Measurements from ENCODE around the gene JSRP1.
A peak's percentile ranks its signal among the peaks of the same experiment; 100 is the strongest.

Gene JSRP1

DNA sequence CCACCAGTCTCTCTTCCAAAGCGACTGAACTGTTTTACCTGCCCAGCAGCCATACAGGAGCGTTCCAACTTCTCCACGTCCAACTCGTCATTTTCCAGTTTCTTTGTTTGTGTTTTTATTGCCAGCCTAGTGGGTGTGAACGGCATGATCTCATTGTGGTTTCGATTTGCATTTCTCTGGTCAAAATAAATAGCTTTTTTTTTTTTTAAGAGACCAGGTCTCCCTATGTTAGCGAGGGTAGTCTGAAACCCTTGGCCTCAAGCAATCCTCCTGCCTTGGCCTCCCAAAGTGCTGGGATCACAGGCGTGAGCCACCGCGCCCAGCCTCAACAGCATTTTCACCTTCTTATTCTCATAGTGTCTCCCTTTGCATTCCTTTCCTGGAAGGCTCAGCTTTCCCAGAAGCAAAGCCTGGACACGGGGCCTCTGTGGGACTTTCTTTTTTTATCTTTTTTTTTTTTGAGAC, 4.2 kb upstream of the JSRP1 start:
- Histone ChIP-seq H3K27me3 (no peaks in the 10 kb centered on the region), H3K4me3 (ENCODE audit: low read depth in 1 of 2, low read length in 1 of 2) (no peak overlapping the region), H3K27ac (no peak overlapping the region), H3K4me1 (ENCODE audit: control insufficient read depth in 1 of 2, insufficient read depth in 1 of 2, low read depth in 1 of 2, low read length in 1 of 2) (peaks cover 20 to 21% of the 10 kb centered on the region in 2 experiments), H3K9me3 (no peaks in the 10 kb centered on the region), H3K36me3 (no peaks in the 10 kb centered on the region)
- TF ChIP-seq, protein P1, sequence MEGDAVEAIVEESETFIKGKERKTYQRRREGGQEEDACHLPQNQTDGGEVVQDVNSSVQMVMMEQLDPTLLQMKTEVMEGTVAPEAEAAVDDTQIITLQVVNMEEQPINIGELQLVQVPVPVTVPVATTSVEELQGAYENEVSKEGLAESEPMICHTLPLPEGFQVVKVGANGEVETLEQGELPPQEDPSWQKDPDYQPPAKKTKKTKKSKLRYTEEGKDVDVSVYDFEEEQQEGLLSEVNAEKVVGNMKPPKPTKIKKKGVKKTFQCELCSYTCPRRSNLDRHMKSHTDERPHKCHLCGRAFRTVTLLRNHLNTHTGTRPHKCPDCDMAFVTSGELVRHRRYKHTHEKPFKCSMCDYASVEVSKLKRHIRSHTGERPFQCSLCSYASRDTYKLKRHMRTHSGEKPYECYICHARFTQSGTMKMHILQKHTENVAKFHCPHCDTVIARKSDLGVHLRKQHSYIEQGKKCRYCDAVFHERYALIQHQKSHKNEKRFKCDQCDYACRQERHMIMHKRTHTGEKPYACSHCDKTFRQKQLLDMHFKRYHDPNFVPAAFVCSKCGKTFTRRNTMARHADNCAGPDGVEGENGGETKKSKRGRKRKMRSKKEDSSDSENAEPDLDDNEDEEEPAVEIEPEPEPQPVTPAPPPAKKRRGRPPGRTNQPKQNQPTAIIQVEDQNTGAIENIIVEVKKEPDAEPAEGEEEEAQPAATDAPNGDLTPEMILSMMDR (IDR thresholded peaks at IDR 0.05) = no peak

- Histone ChIP-seq H3K27me3 (peaks cover 7% of the 10 kb centered on the region), H3K9me3 (no peaks in the 10 kb centered on the region), H3K4me1 (ENCODE audit: control insufficient read depth in 1 of 2, insufficient read depth in 1 of 2, low read depth in 1 of 2, low read length in 1 of 2) (peaks cover 10 to 11% of the 10 kb centered on the region in 2 experiments), H3K27ac (no peak overlapping the region), H3K36me3 (no peaks in the 10 kb centered on the region), H3K4me3 (ENCODE audit: low read depth in 1 of 2, low read length in 1 of 2) (no peak overlapping the region)
- TF ChIP-seq, protein P1 (IDR thresholded peaks at IDR 0.05) = no peak
Measured at GRCh38 chr19:2259336-2259735, 3.1 kb upstream of the JSRP1 start.

GRCh38 chr19:2255112-2255845, 938 bp downstream of the JSRP1 start:
- H3K4me3 ChIP-seq (ENCODE audit: low read depth in 1 of 2, low read length in 1 of 2) = no peak overlapping the region
- no peaks in the 10 kb centered on the region for H3K36me3 ChIP-seq
- no peaks in the 10 kb centered on the region for H3K9me3 ChIP-seq
- TF ChIP-seq, protein P1 (IDR thresholded peaks at IDR 0.05) = no peak
- H3K4me1 ChIP-seq (ENCODE audit: control insufficient read depth in 1 of 2, insufficient read depth in 1 of 2, low read depth in 1 of 2, low read length in 1 of 2) = peaks cover 36 to 37% of the 10 kb centered on the region in 2 experiments
- H3K27ac ChIP-seq = no peak overlapping the region
- H3K27me3 ChIP-seq = peaks cover 48% of the 10 kb centered on the region

GRCh38 chr19:2254064-2254872, 1.9 kb downstream of the JSRP1 start:
- Histone ChIP-seq H3K4me3 (ENCODE audit: low read depth in 1 of 2, low read length in 1 of 2) (no peak overlapping the region), H3K9me3 (no peaks in the 10 kb centered on the region), H3K36me3 (no peaks in the 10 kb centered on the region), H3K27ac (no peak overlapping the region), H3K27me3 (peaks cover 58% of the 10 kb centered on the region), H3K4me1 (ENCODE audit: control insufficient read depth in 1 of 2, insufficient read depth in 1 of 2, low read depth in 1 of 2, low read length in 1 of 2) (peaks cover 40 to 42% of the 10 kb centered on the region in 2 experiments)
- TF ChIP-seq, protein P1 (IDR thresholded peaks at IDR 0.05) = no peak

DNA sequence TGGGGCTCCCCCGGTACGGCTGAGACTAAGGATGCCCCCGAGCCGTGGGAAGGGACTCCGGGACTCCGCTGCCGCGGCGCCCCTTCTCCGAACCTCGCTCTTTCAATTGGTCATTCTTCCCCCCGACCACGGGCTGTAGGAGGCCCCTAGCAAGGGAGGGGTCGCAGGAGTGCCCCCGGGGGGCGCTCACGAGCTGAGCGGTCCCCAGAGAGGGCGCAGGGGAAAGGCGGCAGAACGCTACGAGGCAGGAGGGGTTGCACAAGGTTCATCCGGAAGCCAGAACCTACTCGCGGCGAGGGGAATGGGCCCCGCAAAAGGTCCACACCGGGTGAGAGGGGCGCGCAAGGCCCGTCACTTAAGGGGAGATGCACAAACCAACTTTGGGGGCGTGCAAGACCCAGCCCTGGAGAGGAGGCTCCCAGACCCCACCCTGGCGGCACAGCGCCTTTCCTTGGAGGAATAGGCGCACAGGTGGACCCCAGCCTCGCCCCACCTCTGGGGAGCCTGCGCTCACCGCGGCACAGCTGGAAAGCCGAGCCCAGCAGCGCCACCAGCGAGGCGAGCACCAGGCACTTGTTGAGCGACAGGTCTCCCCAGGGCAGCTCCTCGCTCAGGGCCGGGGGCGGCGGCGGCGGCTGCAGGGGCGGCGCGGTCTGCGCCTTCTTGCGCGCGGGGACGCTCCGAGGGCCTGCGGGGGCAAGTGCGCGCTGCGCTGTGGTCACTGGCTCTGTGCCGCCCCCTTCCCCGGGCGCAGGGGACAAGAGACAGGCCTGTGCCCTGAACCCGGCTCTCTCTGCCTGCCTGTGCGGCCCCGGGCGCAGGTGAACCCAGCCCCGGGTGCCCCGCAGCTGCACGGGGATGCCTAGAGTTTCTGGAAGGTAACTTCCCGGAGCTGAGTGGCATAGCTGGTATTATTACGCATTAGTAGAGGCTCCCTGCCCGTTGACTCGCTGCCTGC, 2.8 kb downstream of the JSRP1 start:
- Histone ChIP-seq H3K9me3 (no peaks in the 10 kb centered on the region), H3K36me3 (peaks cover 8% of the 10 kb centered on the region), H3K4me3 (ENCODE audit: low read depth in 1 of 2, low read length in 1 of 2) (peak overlapping the region; percentile 38 to 61), H3K4me1 (ENCODE audit: control insufficient read depth in 1 of 2, insufficient read depth in 1 of 2, low read depth in 1 of 2, low read length in 1 of 2) (peaks cover 40 to 42% of the 10 kb centered on the region in 2 experiments), H3K27ac (no peak overlapping the region), H3K27me3 (peaks cover 66% of the 10 kb centered on the region)
- TF ChIP-seq, protein P1 (IDR thresholded peaks at IDR 0.05) = peak; percentile 31

All from neutrophil (primary cell).